HepG2 (cell line): ENCODE results near the gene PDCD1LG2. TPM values are rescaled to one million over a fixed set of nuclear protein-coding genes. Genes with fewer than 3 reads are reported as not detected.

Experiments
- ATAC-seq: fragments of 200-7000 bp; cut with Tn5 transposase; 3 replicates; pipeline ENCODE4 v1.9.1; 2020; ENCODE audit warnings: mild to moderate bottlenecking, moderate library complexity
- BruUV-seq: library from RNA; stranded (reverse); fragments of 400-500 nt; replicated peaks from 2 replicates; lab custom pipeline; 2021; lab: Mats Ljungman, UMichigan
- CTCF ChIA-PET: fragments of 300-600 bp; formaldehyde crosslinking; extraction: SDS; loops from one replicate; lab custom pipeline; 2021; ENCODE audit warnings: low total read pairs, inconsistent platforms, low intra/inter-chr PET ratio; lab: Yijun Ruan, JAX
- POLR2A ChIA-PET: fragments of 350-600 bp; sonication (Branson Sonifier 250); formaldehyde crosslinking; loops from one replicate; lab custom pipeline; 2020; ENCODE audit warnings: antibody characterized with exemption, inconsistent platforms; lab: Yijun Ruan, JAX
- DNase-seq: peaks from one replicate; pipeline ENCODE4 v3.0.0-alpha.2; 2015; ENCODE audit warnings: low spot score
- FAIRE-seq: peaks from 3 replicates; lab custom pipeline; 2011; peaks lifted over from hg19 to GRCh38; lab: Jason Lieb, UNC
- H2AFZ ChIP-seq: one replicate; pipeline ENCODE4 v1.6.1; 2011; ENCODE audit warnings: low read length, inconsistent platforms
- H3K27ac ChIP-seq: fragments of 300-600 bp; 3 replicates; pipeline ENCODE4 v1.8.0; 2011; ENCODE audit warnings: mixed run types, mild to moderate bottlenecking, mixed read lengths, low read length, inconsistent platforms; ENCODE audit not compliant: insufficient read depth; ENCODE audit errors: extremely low read length
- H3K27me3 ChIP-seq, 2 experiments: fragments of 200-600 bp in 1 of 2; 2 replicates in 1 of 2; 3 replicates in 1 of 2; pipeline versions ENCODE4 v1.6.0 to v1.8.0; 2011; ENCODE audit warnings: low read length in 2 of 2, mild to moderate bottlenecking in 2 of 2, moderate library complexity in 2 of 2, inconsistent platforms in 1 of 2; ENCODE audit not compliant: insufficient read depth in 2 of 2, control insufficient read depth in 1 of 2
- H3K36me3 ChIP-seq, 2 experiments: fragments of 200-600 bp in 1 of 2; replicated peaks in 1 of 2; 2 replicates in 1 of 2; 3 replicates in 1 of 2; pipeline versions ENCODE4 v1.5.1 to v1.8.0; 2011; ENCODE audit warnings: low read length in 2 of 2, inconsistent platforms in 1 of 2; ENCODE audit not compliant: insufficient read depth in 2 of 2, control insufficient read depth in 1 of 2
- H3K4me1 ChIP-seq: 2 replicates; pipeline ENCODE4 v1.5.1; 2012; ENCODE audit warnings: low read length, inconsistent platforms; ENCODE audit not compliant: insufficient read depth
- H3K4me2 ChIP-seq: 2 replicates; pipeline ENCODE4 v1.6.0; 2011; ENCODE audit warnings: low read depth, low read length, inconsistent platforms
- H3K4me3 ChIP-seq, 3 experiments: fragments of 200-600 bp in 1 of 3; sonication (generic), shearing (Covaris generic) in 1 of 3; replicated peaks in 1 of 3; 2 replicates each; pipeline ENCODE4 v1.5.1; 2011 to 2016; ENCODE audit warnings: low read length in 3 of 3, inconsistent platforms in 2 of 3, low read depth in 2 of 3, mild to moderate bottlenecking in 2 of 3, control low read depth in 1 of 3, mixed read lengths in 1 of 3; ENCODE audit not compliant: insufficient read depth in 1 of 3
- H3K79me2 ChIP-seq: one replicate; pipeline ENCODE4 v1.6.1; 2011; ENCODE audit warnings: low read length, inconsistent platforms; ENCODE audit not compliant: insufficient read depth
- H3K9ac ChIP-seq: 2 replicates; pipeline ENCODE4 v1.6.0; 2011; ENCODE audit warnings: mild to moderate bottlenecking, low read depth, low read length, inconsistent platforms; ENCODE audit not compliant: insufficient read depth
- H3K9me3 ChIP-seq: 2 replicates; pipeline ENCODE4 v1.5.1; 2012; ENCODE audit warnings: mild to moderate bottlenecking, low read length
- H4K20me1 ChIP-seq: 2 replicates; pipeline ENCODE4 v1.6.0; 2011; ENCODE audit warnings: inconsistent platforms, mild to moderate bottlenecking, low read length, moderate library complexity; ENCODE audit not compliant: insufficient read depth
- REST ChIP-seq, 2 experiments: IDR thresholded peaks; 2 replicates each; pipeline ENCODE4 v1.6.1; 2011 to 2012; ENCODE audit warnings: low read length in 2 of 2, borderline replicate concordance in 1 of 2, low read depth in 1 of 2, mild to moderate bottlenecking in 1 of 2, moderate library complexity in 1 of 2
- ZKSCAN5 ChIP-seq: sonication (generic); formaldehyde crosslinking; IDR thresholded peaks from 2 replicates; pipeline ENCODE4 v1.5.1; 2020; ENCODE audit warnings: mild to moderate bottlenecking, missing genetic modification reagents
- WGBS: methylation state at CpG from one replicate; pipeline ENCODE4 v1.1.6; 2017; ENCODE audit warnings: low lambda C conversion rate; 5-methylcytosine and 5-hydroxymethylcytosine counted together
- in situ Hi-C: cut with HindIII; loops from 2 replicates; pipeline ENCODE4 v1.10.0; 2017; ENCODE audit warnings: low pct_unique_long_range_greater_than_20kb; ENCODE audit not compliant: extremely low pct_ligation_motif_present
- intact Hi-C: fragments of 100-400 bp; cut with micrococcal nuclease; formaldehyde crosslinking; loops from one replicate; pipeline ENCODE4 v1.10.0; 2022; ENCODE audit not compliant: unreplicated experiment
- polyA plus RNA-seq, 8 experiments: library from polyadenylated mRNA; depleted of rRNA in 3 of 8; stranded (reverse) in 7 of 8; unstranded in 1 of 8; fragments of >200 nt; fragmentation: Illumina TruSeq in 4 of 8; extraction: Trizol in 4 of 8; gene quantifications; 2 replicates each; pipeline versions ENCODE4 v1.2.1 to v1.2.3, GENCODE V29; 2011 to 2016; ENCODE audit warnings: low read depth in 4 of 8, missing spikeins in 1 of 8, mixed read lengths in 1 of 8; ENCODE audit not compliant: insufficient read depth in 1 of 8
- total RNA-seq, 5 experiments: library from RNA; depleted of rRNA; stranded (reverse); fragments of >200 nt; fragmentation: Illumina TruSeq; extraction: Trizol; gene quantifications; 2 replicates each; pipeline ENCODE4 v1.2.3, GENCODE V29; 2016; ENCODE audit warnings: low read depth in 1 of 5
- TF ChIP-seq, protein P1 (sequence below): sonication (generic); formaldehyde crosslinking; IDR thresholded peaks from 2 replicates; pipeline ENCODE4 v1.5.0; 2020; ENCODE audit warnings: mild to moderate bottlenecking, missing genetic modification reagents

PDCD1LG2 gene
- total and polyA plus RNA-seq, 2 of the 13 experiments (the other 11 are each of a cell fraction or from before 2014, with no cell fraction given), result not detected

DNA sequence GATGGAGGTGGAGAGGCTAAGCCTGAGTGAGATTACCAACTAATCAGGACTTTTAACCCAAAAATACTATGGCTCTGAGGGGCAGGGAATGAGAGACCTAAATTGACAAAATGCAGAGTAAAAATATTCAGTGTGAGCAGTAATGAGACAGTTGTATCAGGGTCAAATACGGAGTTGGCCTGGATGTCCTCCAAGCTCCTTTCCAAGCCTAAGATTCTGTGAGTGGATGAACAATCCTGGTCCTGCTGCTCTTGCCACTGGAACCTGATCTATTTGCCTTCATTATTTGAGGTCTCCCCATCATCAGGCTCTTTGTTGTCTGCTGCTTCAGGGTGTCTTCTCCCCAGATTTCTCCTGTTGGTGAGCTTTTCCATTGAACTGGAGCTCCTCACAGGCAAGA, 1.1 kb downstream of the PDCD1LG2 start (continued):
- TF ChIP-seq ZKSCAN5 (CRISPR knock-in tag), result no peak
- TF ChIP-seq, all 625 proteins: peak for 0

- H3K27me3 ChIP-seq, result peaks cover 0 to 7% of the 10 kb centered on the region in 2 experiments; a peak in 2 of 5 replicates
- WGBS, result 4% methylated on average over 6 of the region's 6 CpGs
- ChIA-PET POLR2A (no interaction called here), CTCF (no interaction called here)
- H3K4me1 ChIP-seq, result no peaks in the 10 kb centered on the region
- in situ Hi-C loops (no loop called here), intact Hi-C loops (no loop called here)
- no peak overlapping the region for H3K4me3 ChIP-seq
- ATAC-seq (no peak), DNase-seq (no peak), FAIRE-seq (no peak)
- 0 out of 4 replicates have a peak, but pooled peaks of 1 of the 2 experiments have one; percentile 35 for TF ChIP-seq REST (IDR thresholded peaks at IDR 0.05; ENCODE audit: borderline replicate concordance in 1 of 2, low read depth in 1 of 2, low read length in 2 of 2)
- TF ChIP-seq, protein P1, sequence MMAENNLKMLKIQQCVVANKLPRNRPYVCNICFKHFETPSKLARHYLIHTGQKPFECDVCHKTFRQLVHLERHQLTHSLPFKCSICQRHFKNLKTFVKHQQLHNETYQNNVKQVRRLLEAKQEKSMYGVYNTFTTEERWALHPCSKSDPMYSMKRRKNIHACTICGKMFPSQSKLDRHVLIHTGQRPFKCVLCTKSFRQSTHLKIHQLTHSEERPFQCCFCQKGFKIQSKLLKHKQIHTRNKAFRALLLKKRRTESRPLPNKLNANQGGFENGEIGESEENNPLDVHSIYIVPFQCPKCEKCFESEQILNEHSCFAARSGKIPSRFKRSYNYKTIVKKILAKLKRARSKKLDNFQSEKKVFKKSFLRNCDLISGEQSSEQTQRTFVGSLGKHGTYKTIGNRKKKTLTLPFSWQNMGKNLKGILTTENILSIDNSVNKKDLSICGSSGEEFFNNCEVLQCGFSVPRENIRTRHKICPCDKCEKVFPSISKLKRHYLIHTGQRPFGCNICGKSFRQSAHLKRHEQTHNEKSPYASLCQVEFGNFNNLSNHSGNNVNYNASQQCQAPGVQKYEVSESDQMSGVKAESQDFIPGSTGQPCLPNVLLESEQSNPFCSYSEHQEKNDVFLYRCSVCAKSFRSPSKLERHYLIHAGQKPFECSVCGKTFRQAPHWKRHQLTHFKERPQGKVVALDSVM (CRISPR knock-in tag), result no peak
- no peaks in the 10 kb centered on the region for H4K20me1 ChIP-seq
- BruUV-seq, result no TSS peak
- no peaks in the 10 kb centered on the region for H3K9me3 ChIP-seq
- no peak overlapping the region for H2AFZ ChIP-seq
- H3K9ac ChIP-seq, result no peak overlapping the region
- no peaks in the 10 kb centered on the region for H3K36me3 ChIP-seq
- no peaks in the 10 kb centered on the region for H3K79me2 ChIP-seq
- no peak overlapping the region for H3K27ac ChIP-seq
- no peak overlapping the region for H3K4me2 ChIP-seq
Measured at GRCh38 chr9:5511935-5512580, 1.7 kb downstream of the PDCD1LG2 start.
